ENCODE results near the gene UBN2.

UBN2 gene

GRCh38 chr7:139271718-139272628, 40.9 kb downstream of the UBN2 start:
- DNase-seq (ENCODE audit: extremely low spot score), result no peak
- TF ChIP-seq FOXA1 (IDR thresholded peaks at IDR 0.05) (no peak), HDGF (IDR thresholded peaks at IDR 0.05; ENCODE audit: borderline replicate concordance) (no peak), LEF1 (IDR thresholded peaks at IDR 0.05; ENCODE audit: borderline replicate concordance) (no peak), TARDBP (IDR thresholded peaks at IDR 0.05) (no peak), CTBP1 (IDR thresholded peaks at IDR 0.05; ENCODE audit: borderline replicate concordance) (no peak), BHLHE40 (IDR thresholded peaks at IDR 0.05; ENCODE audit: borderline replicate concordance) (no peak), SUZ12 (IDR thresholded peaks at IDR 0.05) (no peak), NFRKB (IDR thresholded peaks at IDR 0.05) (no peak), ZNF384 (IDR thresholded peaks at IDR 0.05) (no peak), SP1 (IDR thresholded peaks at IDR 0.05) (no peak), PKNOX1 (IDR thresholded peaks at IDR 0.05) (no peak), ELF4 (IDR thresholded peaks at IDR 0.05) (no peak), L3MBTL2 (conservative IDR thresholded peaks at IDR 0.05) (no peak), FOXK2 (IDR thresholded peaks at IDR 0.05) (no peak), ARNT (IDR thresholded peaks at IDR 0.05) (no peak), FOXM1 (IDR thresholded peaks at IDR 0.05; ENCODE audit: borderline replicate concordance) (no peak)
- CTCF ChIA-PET, result no interaction called here
- POLR2A ChIA-PET, result no interaction called here

GRCh38 chr7:139284252-139284896, 53.3 kb downstream of the UBN2 start:
- TF ChIP-seq FOXM1 (IDR thresholded peaks at IDR 0.05; ENCODE audit: borderline replicate concordance) (no peak), NFRKB (IDR thresholded peaks at IDR 0.05) (no peak), L3MBTL2 (conservative IDR thresholded peaks at IDR 0.05) (no peak), ELF4 (IDR thresholded peaks at IDR 0.05) (no peak), LEF1 (IDR thresholded peaks at IDR 0.05; ENCODE audit: borderline replicate concordance) (no peak), ZNF384 (IDR thresholded peaks at IDR 0.05) (no peak), FOXA1 (IDR thresholded peaks at IDR 0.05) (no peak), FOXK2 (IDR thresholded peaks at IDR 0.05) (no peak), BHLHE40 (IDR thresholded peaks at IDR 0.05; ENCODE audit: borderline replicate concordance) (no peak), CTBP1 (IDR thresholded peaks at IDR 0.05; ENCODE audit: borderline replicate concordance) (no peak), PKNOX1 (IDR thresholded peaks at IDR 0.05) (no peak), SUZ12 (IDR thresholded peaks at IDR 0.05) (no peak), SP1 (IDR thresholded peaks at IDR 0.05) (no peak)
- POLR2A ChIA-PET, result interaction anchor here (1.1 kb wide), 1 partner anchor 75 kb away, joined by 3 read pairs; the partner anchor contains the start of gene LUC7L2
- no peak for DNase-seq (ENCODE audit: extremely low spot score)
- CTCF ChIA-PET, result interaction anchor here (0.6 kb wide), 1 partner anchor 234 kb away, joined by 4 read pairs; no protein-coding TSS in a partner anchor

- CTCF ChIA-PET, result no interaction called here
- TF ChIP-seq ELF4 (IDR thresholded peaks at IDR 0.05) (no peak), SP1 (IDR thresholded peaks at IDR 0.05) (no peak), FOXK2 (IDR thresholded peaks at IDR 0.05) (no peak), HDGF (IDR thresholded peaks at IDR 0.05; ENCODE audit: borderline replicate concordance) (no peak), TARDBP (IDR thresholded peaks at IDR 0.05) (no peak), ARNT (IDR thresholded peaks at IDR 0.05) (no peak), FOXA1 (IDR thresholded peaks at IDR 0.05) (no peak)
- POLR2A ChIA-PET, result no interaction called here
- no peak for DNase-seq (ENCODE audit: extremely low spot score)
Observed at GRCh38 chr7:139286144-139286543, 55.1 kb downstream of the UBN2 start.

- ChIA-PET CTCF (no interaction called here), POLR2A (no interaction called here)
- no peak for DNase-seq (ENCODE audit: extremely low spot score)
- TF ChIP-seq ARNT (IDR thresholded peaks at IDR 0.05) (no peak), TARDBP (IDR thresholded peaks at IDR 0.05) (no peak), HDGF (IDR thresholded peaks at IDR 0.05; ENCODE audit: borderline replicate concordance) (no peak), FOXA1 (IDR thresholded peaks at IDR 0.05) (no peak), FOXK2 (IDR thresholded peaks at IDR 0.05) (no peak), SP1 (IDR thresholded peaks at IDR 0.05) (no peak), FOXM1 (IDR thresholded peaks at IDR 0.05; ENCODE audit: borderline replicate concordance) (no peak), PKNOX1 (IDR thresholded peaks at IDR 0.05) (no peak), CTBP1 (IDR thresholded peaks at IDR 0.05; ENCODE audit: borderline replicate concordance) (no peak), BHLHE40 (IDR thresholded peaks at IDR 0.05; ENCODE audit: borderline replicate concordance) (no peak), LEF1 (IDR thresholded peaks at IDR 0.05; ENCODE audit: borderline replicate concordance) (no peak), ELF4 (IDR thresholded peaks at IDR 0.05) (no peak)
Observed at GRCh38 chr7:139292821-139293220, 61.8 kb downstream of the UBN2 start.

- ChIA-PET POLR2A (no interaction called here), CTCF (no interaction called here)
- DNase-seq (ENCODE audit: extremely low spot score), result no peak
- TF ChIP-seq HDGF (IDR thresholded peaks at IDR 0.05; ENCODE audit: borderline replicate concordance) (no peak), LEF1 (IDR thresholded peaks at IDR 0.05; ENCODE audit: borderline replicate concordance) (no peak), CTBP1 (IDR thresholded peaks at IDR 0.05; ENCODE audit: borderline replicate concordance) (no peak), L3MBTL2 (conservative IDR thresholded peaks at IDR 0.05) (no peak), NFRKB (IDR thresholded peaks at IDR 0.05) (no peak), PKNOX1 (IDR thresholded peaks at IDR 0.05) (no peak), ELF4 (IDR thresholded peaks at IDR 0.05) (no peak), FOXA1 (IDR thresholded peaks at IDR 0.05) (no peak), ARNT (IDR thresholded peaks at IDR 0.05) (no peak), FOXM1 (IDR thresholded peaks at IDR 0.05; ENCODE audit: borderline replicate concordance) (no peak), SP1 (IDR thresholded peaks at IDR 0.05) (no peak), ZNF384 (IDR thresholded peaks at IDR 0.05) (no peak), TARDBP (IDR thresholded peaks at IDR 0.05) (no peak), SUZ12 (IDR thresholded peaks at IDR 0.05) (no peak), FOXK2 (IDR thresholded peaks at IDR 0.05) (no peak), BHLHE40 (IDR thresholded peaks at IDR 0.05; ENCODE audit: borderline replicate concordance) (no peak)
Observed at GRCh38 chr7:139293534-139293933, 62.5 kb downstream of the UBN2 start.
